Lung (tissue), 12 donors: ENCODE data around the gene FGGY. TPM values are rescaled to one million over a fixed set of nuclear protein-coding genes. Genes with fewer than 3 reads are reported as not detected.

Source experiments
- ATAC-seq: fragments of 200-7000 bp; cut with Tn5 transposase; one replicate; pipeline ENCODE4 v1.9.1; 2020; ENCODE audit warnings: moderate number of reproducible peaks; ENCODE audit not compliant: insufficient read depth, low FRiP score
- DNase-seq, 3 donors: peaks; one replicate each; pipeline ENCODE4 v3.0.0-alpha.2; 2013 to 2017
- H3K27ac ChIP-seq, 2 donors: one replicate each; pipeline ENCODE4 v1.5.1; 2013; ENCODE audit warnings: mild to moderate bottlenecking in 2 of 2, moderate library complexity in 2 of 2, control low read depth in 1 of 2, inconsistent platforms in 1 of 2, low read depth in 1 of 2, low read length in 1 of 2
- H3K27me3 ChIP-seq, 3 donors: one replicate each; pipeline ENCODE4 v1.5.1; 2013; ENCODE audit warnings: low read length in 2 of 3; ENCODE audit not compliant: control insufficient read depth in 3 of 3, insufficient read depth in 3 of 3
- H3K36me3 ChIP-seq, 4 donors: one replicate each; pipeline ENCODE4 v1.5.1; 2013; ENCODE audit warnings: low read length in 4 of 4, mild to moderate bottlenecking in 1 of 4, moderate library complexity in 1 of 4; ENCODE audit not compliant: control insufficient read depth in 4 of 4, insufficient read depth in 4 of 4
- H3K4me1 ChIP-seq, 5 donors: one replicate each; pipeline ENCODE4 v1.5.1; 2013; ENCODE audit warnings: low read length in 5 of 5, mild to moderate bottlenecking in 2 of 5, moderate library complexity in 1 of 5; ENCODE audit not compliant: control insufficient read depth in 5 of 5, insufficient read depth in 5 of 5
- H3K4me3 ChIP-seq: one replicate; pipeline ENCODE4 v1.5.1; 2013; ENCODE audit warnings: mild to moderate bottlenecking, control low read depth, moderate library complexity
- H3K9ac ChIP-seq, 2 donors: one replicate each; pipeline ENCODE4 v1.5.1; 2013; ENCODE audit warnings: low read length in 2 of 2, control low read depth in 1 of 2; ENCODE audit not compliant: insufficient read depth in 1 of 2
- H3K9me3 ChIP-seq, 4 donors: one replicate each; pipeline ENCODE4 v1.5.1; 2013; ENCODE audit warnings: low read length in 3 of 4, mild to moderate bottlenecking in 1 of 4, moderate library complexity in 1 of 4; ENCODE audit not compliant: control insufficient read depth in 4 of 4, insufficient read depth in 3 of 4
- WGBS, 2 donors: extraction: QIAGEN DNeasy Blood & Tissue Kit; methylation state at CpG; one replicate each; pipeline ENCODE4 v1.1.7; 2013; 5-methylcytosine and 5-hydroxymethylcytosine counted together
- polyA plus RNA-seq, 2 donors: library from polyadenylated mRNA; stranded (reverse); fragments of 200-250 nt; gene quantifications; one replicate each; pipeline ENCODE4 v1.2.1, GENCODE V29; 2013
- total RNA-seq, 2 donors: library from RNA; depleted of rRNA in 1 of 2; stranded (reverse); fragments of >200 nt in 1 of 2; gene quantifications; one replicate each; pipeline ENCODE4 v1.2.1, GENCODE V29; 2014 to 2021
- TF ChIP-seq, protein P1 (sequence below): IDR thresholded peaks from 2 replicates; pipeline ENCODE4 v1.5.1; 2012; ENCODE audit warnings: mild to moderate bottlenecking; ENCODE audit errors: control extremely low read depth, extremely low read depth
- donor health status: control.
- donor health status: control.
- donor health status: Bipolar disorder and iron deficiency.
- donor health status: healthy.
- donor health status: DM: yes; HTN: yes; CAD: no.

The FGGY gene
- total and polyA plus RNA-seq, 4 donors, result 16.1 to 42.3 (median 18.3) TPM

DNA sequence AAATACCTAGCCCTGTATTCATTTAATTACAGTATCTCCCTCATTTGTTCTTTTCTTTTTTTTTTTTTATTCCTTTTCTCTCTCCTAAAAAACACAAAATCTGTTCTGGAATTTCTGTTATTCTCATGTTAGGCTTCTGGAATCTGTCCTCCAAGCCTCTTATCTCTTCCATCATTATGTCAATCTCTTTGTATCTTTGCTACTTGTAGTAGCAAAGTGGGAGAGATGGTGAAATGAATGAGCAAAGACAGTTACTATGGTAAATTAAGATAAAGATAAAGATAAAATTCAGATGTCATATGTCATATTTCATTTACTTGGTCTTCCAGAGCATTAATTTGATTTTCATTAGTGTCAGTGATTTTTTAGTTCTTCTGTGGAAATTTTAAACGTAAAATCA, 155.1 kb downstream of the FGGY start:
- TF ChIP-seq, protein P1, sequence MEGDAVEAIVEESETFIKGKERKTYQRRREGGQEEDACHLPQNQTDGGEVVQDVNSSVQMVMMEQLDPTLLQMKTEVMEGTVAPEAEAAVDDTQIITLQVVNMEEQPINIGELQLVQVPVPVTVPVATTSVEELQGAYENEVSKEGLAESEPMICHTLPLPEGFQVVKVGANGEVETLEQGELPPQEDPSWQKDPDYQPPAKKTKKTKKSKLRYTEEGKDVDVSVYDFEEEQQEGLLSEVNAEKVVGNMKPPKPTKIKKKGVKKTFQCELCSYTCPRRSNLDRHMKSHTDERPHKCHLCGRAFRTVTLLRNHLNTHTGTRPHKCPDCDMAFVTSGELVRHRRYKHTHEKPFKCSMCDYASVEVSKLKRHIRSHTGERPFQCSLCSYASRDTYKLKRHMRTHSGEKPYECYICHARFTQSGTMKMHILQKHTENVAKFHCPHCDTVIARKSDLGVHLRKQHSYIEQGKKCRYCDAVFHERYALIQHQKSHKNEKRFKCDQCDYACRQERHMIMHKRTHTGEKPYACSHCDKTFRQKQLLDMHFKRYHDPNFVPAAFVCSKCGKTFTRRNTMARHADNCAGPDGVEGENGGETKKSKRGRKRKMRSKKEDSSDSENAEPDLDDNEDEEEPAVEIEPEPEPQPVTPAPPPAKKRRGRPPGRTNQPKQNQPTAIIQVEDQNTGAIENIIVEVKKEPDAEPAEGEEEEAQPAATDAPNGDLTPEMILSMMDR, result no peak
- no peak overlapping the region for H3K4me3 ChIP-seq
- peaks cover 0 to 2% (median 0%) of the 10 kb centered on the region in 4 donors for H3K9me3 ChIP-seq
- 87% methylated on average over 1 of the region's 1 CpG for WGBS, 2 donors
- no peak overlapping the region for H3K27ac ChIP-seq
- no peaks in the 10 kb centered on the region for H3K27me3 ChIP-seq
- no peak overlapping the region for H3K9ac ChIP-seq
- peaks cover 0 to 7% (median 4%) of the 10 kb centered on the region in 5 donors for H3K4me1 ChIP-seq
- no peak for ATAC-seq
- no peaks in the 10 kb centered on the region for H3K36me3 ChIP-seq
- DNase-seq, result no peak

DNA sequence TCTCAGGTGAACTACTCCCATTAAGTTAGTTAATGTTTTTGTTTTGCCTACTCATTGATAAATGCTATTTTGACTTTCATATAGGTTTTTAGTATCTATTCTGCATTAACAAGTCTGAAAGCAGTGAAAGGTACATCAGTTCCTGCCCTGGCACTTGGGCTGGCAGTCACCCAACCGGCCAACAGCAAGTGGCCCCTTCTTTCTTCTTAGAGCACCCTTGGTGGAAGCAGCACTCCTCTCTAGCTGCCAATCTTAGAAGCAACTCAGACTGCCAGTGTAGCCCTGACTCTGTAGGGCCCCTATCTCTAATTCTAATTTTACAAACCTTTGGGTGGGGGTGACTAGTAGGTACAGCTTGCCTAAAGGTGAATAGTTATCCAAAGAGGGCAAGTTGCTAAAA, 155.7 kb downstream of the FGGY start:
- H3K4me3 ChIP-seq, result no peak overlapping the region
- TF ChIP-seq, protein P1, result no peak
- H3K4me1 ChIP-seq, result peaks cover 0 to 5% (median 4%) of the 10 kb centered on the region in 5 donors
- ATAC-seq (no peak), DNase-seq (peak in 1 of 3 donors; percentile 24)
- no peak overlapping the region for H3K9ac ChIP-seq
- H3K9me3 ChIP-seq, result peaks cover 0 to 2% (median 0%) of the 10 kb centered on the region in 4 donors
- no peaks in the 10 kb centered on the region for H3K27me3 ChIP-seq
- 77 to 85% methylated on average over 1 of the region's 1 CpG for WGBS, 2 donors
- H3K27ac ChIP-seq, result peak overlapping the region; percentile 9 to 40
- H3K36me3 ChIP-seq, result no peaks in the 10 kb centered on the region

DNA sequence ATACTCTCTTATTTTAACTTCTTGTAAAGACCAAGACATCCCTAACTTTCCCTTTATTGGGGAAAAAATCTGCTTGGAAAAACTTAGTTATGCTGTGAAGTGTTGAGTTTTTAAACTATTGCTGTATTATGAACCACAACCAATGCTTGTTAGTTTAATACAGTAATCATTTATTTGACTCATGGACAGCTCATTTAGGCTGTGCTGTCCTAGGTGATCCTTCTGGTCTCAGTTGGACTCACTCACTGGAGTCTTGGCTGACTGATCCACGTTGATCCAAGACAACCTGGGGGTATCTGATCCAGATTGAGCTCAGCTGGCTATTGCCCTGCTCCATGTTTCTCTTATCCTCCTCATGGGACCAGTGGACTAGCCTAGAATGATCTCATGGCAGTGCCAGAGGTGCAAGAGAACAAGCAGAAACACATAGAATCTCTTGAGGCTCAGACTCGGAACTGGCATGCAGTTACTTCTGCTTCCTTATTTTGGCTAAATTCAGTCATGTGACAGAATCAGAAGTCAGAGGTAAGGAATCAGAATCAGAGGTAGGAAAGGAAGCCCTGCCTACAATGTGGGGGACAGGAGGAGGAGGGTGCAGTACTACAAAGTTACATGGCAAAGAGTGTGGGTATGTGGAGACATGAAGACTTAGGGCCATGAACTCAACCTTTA, 156.5 kb downstream of the FGGY start:
- Histone ChIP-seq H3K9ac (no peak overlapping the region), H3K27me3 (no peaks in the 10 kb centered on the region), H3K36me3 (no peaks in the 10 kb centered on the region), H3K4me3 (no peak overlapping the region), H3K4me1 (peaks cover 0 to 5% (median 4%) of the 10 kb centered on the region in 5 donors), H3K27ac (no peak overlapping the region), H3K9me3 (peaks cover 0 to 2% (median 0%) of the 10 kb centered on the region in 4 donors)
- ATAC-seq (no peak), DNase-seq (no peak)
- TF ChIP-seq, protein P1, result no peak
- WGBS, 2 donors, result 66 to 88% methylated on average over 2 of the region's 2 CpGs
